Keratinocyte (primary cell): ENCODE results near the gene SMIM36. TPM values are rescaled to one million over a fixed set of nuclear protein-coding genes. Genes with fewer than 3 reads are reported as not detected.
"Not testable (repeated sequence)": the region's sequence is repeated elsewhere in the genome, so short reads cannot be mapped to it uniquely, and the experiment has no call there.

Experiments used
- DNase-seq: peaks from one replicate; pipeline ENCODE4 v3.0.0-alpha.2; 2011; ENCODE audit warnings: low read depth, missing footprints, low spot score
- FAIRE-seq: peaks from 2 replicates; lab custom pipeline; 2011; peaks lifted over from hg19 to GRCh38; lab: Jason Lieb, UNC
- H2AFZ ChIP-seq: 2 replicates; pipeline ENCODE4 v1.6.0; 2012; ENCODE audit warnings: low read length, control low read depth, inconsistent platforms; ENCODE audit not compliant: control insufficient read depth
- H3K27ac ChIP-seq: 2 replicates; pipeline ENCODE4 v1.5.1; 2011; ENCODE audit warnings: low read length; ENCODE audit not compliant: control insufficient read depth, insufficient read depth
- H3K27me3 ChIP-seq: 3 replicates; pipeline ENCODE4 v1.6.0; 2011; ENCODE audit warnings: low read length; ENCODE audit not compliant: control insufficient read depth, insufficient read depth; ENCODE audit errors: extremely low read depth
- H3K36me3 ChIP-seq, 2 experiments: 2 replicates in 1 of 2; 3 replicates in 1 of 2; pipeline ENCODE4 v1.5.1; 2011; ENCODE audit warnings: low read length in 2 of 2, mild to moderate bottlenecking in 1 of 2; ENCODE audit not compliant: control insufficient read depth in 2 of 2, insufficient read depth in 2 of 2; ENCODE audit errors: extremely low read depth in 1 of 2
- H3K4me1 ChIP-seq: 3 replicates; pipeline ENCODE4 v1.5.1; 2011; ENCODE audit warnings: low read length; ENCODE audit not compliant: control insufficient read depth, insufficient read depth; ENCODE audit errors: extremely low read depth
- H3K4me2 ChIP-seq: 3 replicates; pipeline ENCODE4 v1.6.0; 2011; ENCODE audit warnings: low read depth, low read length; ENCODE audit not compliant: control insufficient read depth, insufficient read depth; ENCODE audit errors: extremely low read depth
- H3K4me3 ChIP-seq, 3 experiments: fragments of 200-600 bp in 1 of 3; sonication (generic) in 1 of 3; 2 replicates in 2 of 3; 3 replicates in 1 of 3; pipeline ENCODE4 v1.5.1; 2011 to 2016; ENCODE audit warnings: low read length in 3 of 3, mild to moderate bottlenecking in 3 of 3, control low read depth in 2 of 3, inconsistent platforms in 1 of 3, low read depth in 1 of 3, mixed read lengths in 1 of 3, mixed run types in 1 of 3, moderate library complexity in 1 of 3; ENCODE audit not compliant: control insufficient read depth in 2 of 3, insufficient read depth in 2 of 3; ENCODE audit errors: extremely low read depth in 1 of 3
- H3K79me2 ChIP-seq: 2 replicates; pipeline ENCODE4 v1.6.0; 2012; ENCODE audit warnings: low read length; ENCODE audit not compliant: control insufficient read depth, insufficient read depth
- H3K9ac ChIP-seq: 3 replicates; pipeline ENCODE4 v1.6.0; 2011; ENCODE audit warnings: low read length; ENCODE audit not compliant: control insufficient read depth, insufficient read depth; ENCODE audit errors: extremely low read depth
- H3K9me1 ChIP-seq: 3 replicates; pipeline ENCODE4 v1.6.0; 2011; ENCODE audit warnings: low read length; ENCODE audit not compliant: control insufficient read depth, insufficient read depth; ENCODE audit errors: extremely low read depth
- H3K9me3 ChIP-seq: 2 replicates; pipeline ENCODE4 v1.5.1; 2012; ENCODE audit warnings: low read depth, low read length; ENCODE audit not compliant: control insufficient read depth
- H4K20me1 ChIP-seq: 3 replicates; pipeline ENCODE4 v1.6.0; 2011; ENCODE audit warnings: low read length; ENCODE audit not compliant: control insufficient read depth, insufficient read depth; ENCODE audit errors: extremely low read depth
- CTCF ChIP-seq, 3 experiments: IDR thresholded peaks in 1 of 3; conservative IDR thresholded peaks in 1 of 3; optimal IDR thresholded peaks in 1 of 3; 2 replicates in 2 of 3; 3 replicates in 1 of 3; pipeline versions ENCODE3 to v1.5.1; 2011; ENCODE audit warnings: low read length in 3 of 3, mild to moderate bottlenecking in 3 of 3, moderate library complexity in 2 of 3, control low read depth in 1 of 3, inconsistent platforms in 1 of 3; ENCODE audit not compliant: insufficient read depth in 2 of 3; ENCODE audit errors: extremely low read depth in 1 of 3
- EZH2 ChIP-seq: IDR thresholded peaks from one replicate; pipeline ENCODE4 v1.6.1; 2012; ENCODE audit warnings: inconsistent platforms, mild to moderate bottlenecking, low read length, moderate library complexity
- dilution Hi-C: fragments of 300-500 bp; cut with MboI; formaldehyde crosslinking; loops from one replicate; pipeline ENCODE4 v1.7.0; 2020; ENCODE audit warnings: low sequenced_read_pairs; ENCODE audit not compliant: extremely low pct_ligation_motif_present
- polyA plus RNA-seq, 5 experiments: library from polyadenylated mRNA; depleted of rRNA in 3 of 5; stranded (reverse) in 3 of 5; stranded (forward) in 1 of 5; unstranded in 1 of 5; fragments of >200 nt; gene quantifications; 1 replicate in 1 of 5; 2 replicates in 3 of 5; 3 replicates in 1 of 5; pipeline versions ENCODE4 v1.2.1 to v1.2.3, GENCODE V29; 2011 to 2012; ENCODE audit warnings: missing spikeins in 2 of 5, low read depth in 1 of 5, low replicate concordance in 1 of 5

Gene SMIM36
- polyA plus RNA-seq, 1 donor (not counting 4 experiments of a cell fraction or from before 2014, with no cell fraction given) = not detected

GRCh38 chr17:55524440-55525220 lies 13.4 kb upstream of the SMIM36 start:
- H3K4me2 ChIP-seq = no peak overlapping the region
- no peak for DNase-seq
- dilution Hi-C loops = no loop called here
- no peak for FAIRE-seq
- no peaks in the 10 kb centered on the region for H4K20me1 ChIP-seq
- no peaks in the 10 kb centered on the region for H3K9me1 ChIP-seq
- H3K4me3 ChIP-seq = no peak overlapping the region
- H2AFZ ChIP-seq = no peak overlapping the region
- H3K9ac ChIP-seq = no peak overlapping the region
- H3K36me3 ChIP-seq = no peaks in the 10 kb centered on the region
- no peaks in the 10 kb centered on the region for H3K9me3 ChIP-seq
- no peaks in the 10 kb centered on the region for H3K27me3 ChIP-seq
- no peaks in the 10 kb centered on the region for H3K79me2 ChIP-seq
- H3K4me1 ChIP-seq = no peaks in the 10 kb centered on the region
- no peak overlapping the region for H3K27ac ChIP-seq
- TF ChIP-seq EZH2 (no peak), CTCF (optimal IDR thresholded peaks at IDR 0.05 in 1 of 3, IDR thresholded peaks at IDR 0.05 in 1 of 3, conservative IDR thresholded peaks at IDR 0.05 in 1 of 3; ENCODE audit: extremely low read depth in 1 of 3, insufficient read depth in 2 of 3, low read length in 3 of 3) (no peak)

GRCh38 chr17:55523032-55523431 lies 11.8 kb upstream of the SMIM36 start:
- H3K79me2 ChIP-seq, H4K20me1 ChIP-seq, dilution Hi-C loops, H3K27ac ChIP-seq, H3K36me3 ChIP-seq, H3K27me3 ChIP-seq, H3K4me3 ChIP-seq, H3K4me2 ChIP-seq, FAIRE-seq, H3K9me1 ChIP-seq, H3K4me1 ChIP-seq, DNase-seq, H3K9ac ChIP-seq, H3K9me3 ChIP-seq, H2AFZ ChIP-seq: not testable (repeated sequence)
